ENCODE results near the gene ZNF286A.
"Not testable (repeated sequence)": the region's sequence is repeated elsewhere in the genome, so short reads cannot be mapped to it uniquely, and the experiment has no call there.

The ZNF286A gene

DNA sequence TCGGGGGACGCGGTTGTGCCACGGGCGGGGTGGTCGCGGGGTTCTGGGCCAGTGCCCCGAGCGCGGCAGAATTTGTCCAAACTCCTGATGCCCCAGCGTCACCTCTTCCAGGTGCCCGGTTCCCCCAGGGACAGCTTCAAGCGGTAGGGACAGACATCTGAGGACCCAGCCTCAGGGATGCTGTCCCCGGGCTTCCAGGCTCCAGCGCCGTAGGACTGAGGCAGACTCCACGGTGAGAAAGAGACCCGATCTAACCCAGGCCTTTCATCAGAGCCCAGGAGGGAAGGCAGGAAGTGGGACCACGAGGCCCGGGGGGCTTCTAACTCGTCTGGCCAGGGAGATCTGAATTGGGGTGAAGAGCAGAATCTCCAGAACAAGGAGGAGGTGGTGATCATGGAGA lies 385 bp downstream of the ZNF286A start:
- not testable (repeated sequence) for DNase-seq (ENCODE audit: low spot score)

DNA sequence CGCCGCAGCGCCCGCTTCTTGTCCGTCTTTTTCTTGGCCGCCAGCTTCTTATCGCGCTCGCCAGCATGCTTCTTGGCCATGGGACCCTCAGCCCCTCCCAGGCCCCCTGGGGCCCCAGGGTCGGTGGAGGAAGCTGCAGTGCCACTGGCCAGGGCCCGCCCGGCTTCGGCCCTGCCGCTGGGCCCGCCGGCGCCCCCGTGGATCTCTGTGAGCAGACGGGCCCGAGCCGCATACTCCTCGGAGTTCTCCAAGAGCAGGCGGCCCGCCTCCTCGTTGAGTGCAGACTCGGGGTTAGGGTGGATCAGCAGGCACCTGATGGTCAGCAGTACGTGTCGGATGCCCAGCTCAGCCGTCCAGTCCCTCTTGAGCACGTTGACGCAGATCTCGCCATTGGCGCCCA lies 4.7 kb downstream of the ZNF286A start:
- DNase-seq (ENCODE audit: low spot score) = not testable (repeated sequence)

DNA sequence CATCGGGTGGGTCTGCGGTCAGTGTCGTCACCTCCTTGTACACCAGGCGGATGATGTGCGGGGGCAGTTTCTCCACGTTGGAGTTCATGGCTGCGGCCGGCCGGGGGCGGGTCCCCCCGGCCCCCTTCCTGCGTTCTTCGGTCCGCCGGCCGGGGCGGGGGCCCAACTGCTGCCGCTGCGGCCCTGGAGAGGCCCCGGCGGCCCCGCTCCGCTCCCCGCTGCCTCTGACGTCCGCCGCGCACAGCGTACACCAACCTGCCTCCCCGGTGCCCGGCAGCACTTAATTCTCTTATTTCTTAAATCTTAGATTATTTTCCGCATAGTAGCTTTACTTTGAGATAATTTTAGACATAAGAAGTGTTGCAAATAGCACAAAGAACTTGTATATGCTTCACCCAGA lies 5.3 kb downstream of the ZNF286A start:
- not testable (repeated sequence) for DNase-seq (ENCODE audit: low spot score)

DNA sequence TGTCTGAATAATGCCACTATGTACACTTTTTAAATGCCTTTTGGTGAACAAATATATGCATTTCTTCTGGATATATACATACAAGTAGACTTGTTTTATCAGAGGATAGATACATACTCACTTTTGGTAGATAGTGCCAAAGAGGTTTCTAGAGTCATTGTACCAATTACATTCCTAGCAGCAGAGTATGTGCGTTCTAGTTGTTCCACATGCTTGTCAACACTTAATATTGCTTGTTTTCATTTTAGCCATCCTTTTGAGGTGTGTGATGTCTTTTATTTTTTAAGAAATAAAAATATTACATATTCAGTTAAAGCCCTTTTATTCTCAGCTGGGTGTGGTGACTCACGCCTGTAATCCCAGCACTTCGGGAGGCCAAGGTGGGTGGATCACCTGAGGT lies 9.3 kb downstream of the ZNF286A start:
- not testable (repeated sequence) for DNase-seq (ENCODE audit: low spot score)

DNA sequence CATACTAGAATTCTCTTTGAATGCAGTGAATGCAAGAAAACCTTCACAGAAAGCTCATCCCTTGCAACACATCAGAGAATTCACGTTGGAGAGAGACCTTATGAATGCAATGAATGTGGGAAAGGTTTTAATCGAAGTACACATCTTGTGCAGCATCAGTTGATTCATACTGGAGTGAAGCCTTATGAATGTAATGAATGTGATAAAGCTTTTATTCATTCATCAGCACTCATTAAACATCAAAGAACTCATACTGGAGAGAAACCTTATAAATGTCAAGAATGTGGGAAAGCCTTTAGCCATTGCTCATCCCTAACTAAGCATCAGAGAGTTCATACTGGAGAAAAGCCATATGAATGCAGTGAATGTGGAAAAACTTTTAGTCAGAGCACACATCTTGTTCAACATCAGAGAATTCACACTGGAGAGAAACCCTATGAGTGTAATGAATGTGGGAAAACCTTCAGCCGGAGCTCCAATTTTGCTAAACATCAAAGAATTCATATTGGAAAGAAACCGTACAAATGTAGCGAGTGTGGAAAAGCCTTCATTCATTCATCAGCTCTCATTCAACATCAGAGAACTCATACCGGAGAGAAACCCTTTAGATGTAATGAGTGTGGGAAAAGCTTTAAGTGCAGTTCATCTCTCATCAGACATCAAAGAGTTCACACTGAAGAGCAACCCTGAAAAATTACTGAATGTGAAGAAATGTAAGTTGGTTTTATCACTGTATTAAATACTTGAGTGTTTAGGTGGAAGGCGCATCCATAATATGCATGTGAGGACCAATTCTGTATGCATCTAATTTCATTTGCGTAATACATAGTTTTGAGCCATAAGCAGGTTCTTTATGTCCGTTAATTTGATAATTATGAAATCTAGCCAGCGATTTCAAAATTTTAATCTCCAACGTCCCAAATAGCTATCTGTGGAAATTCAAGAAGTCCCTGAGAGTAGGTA lies 17.3 kb downstream of the ZNF286A start:
- DNase-seq (ENCODE audit: low spot score) = not testable (repeated sequence)

DNA sequence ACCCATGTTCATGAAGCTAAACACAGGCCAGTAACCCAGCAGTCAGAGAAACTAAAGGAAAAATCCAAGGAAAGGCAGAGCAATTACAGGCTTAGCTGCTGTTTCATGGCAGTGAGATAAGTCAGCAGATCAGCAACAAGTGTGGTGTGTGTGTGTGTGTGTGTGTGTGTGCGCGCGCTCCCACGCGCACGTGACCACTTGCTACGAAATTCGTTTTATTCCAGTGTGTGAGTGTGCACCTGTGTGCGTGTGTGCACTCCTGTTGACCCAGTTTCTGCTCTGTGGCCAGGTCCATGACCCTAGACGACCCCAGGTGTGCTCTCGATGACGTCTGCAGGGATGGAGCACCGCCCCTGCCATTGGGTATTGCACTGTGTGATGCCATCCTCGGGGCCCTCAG lies 31.0 kb downstream of the ZNF286A start:
- DNase-seq (ENCODE audit: low spot score) = not testable (repeated sequence)

DNA sequence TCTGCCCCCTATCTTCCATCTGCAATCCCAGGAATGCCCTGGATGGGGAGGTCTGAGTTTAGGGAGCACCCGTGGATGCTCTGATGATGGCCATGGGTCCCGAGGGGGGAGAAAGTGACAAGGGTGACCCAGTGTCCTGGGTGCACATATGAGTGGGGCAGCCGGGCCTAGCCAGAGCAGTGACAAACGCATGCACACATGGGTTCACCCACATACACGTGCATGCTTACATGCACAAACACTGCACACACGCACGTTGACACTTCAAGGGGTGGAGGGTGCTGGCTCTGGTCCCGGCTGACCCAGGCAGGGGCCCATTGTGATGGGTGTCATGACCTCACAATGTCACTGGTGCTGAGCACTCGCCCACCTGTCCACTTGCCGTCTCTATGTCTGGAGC lies 32.3 kb downstream of the ZNF286A start, which contains the start of gene TBC1D26:
Gene TBC1D26 (plus strand): TSS at position 384 of the 400 bp plus-strand sequence. CDS start 3,066 bp downstream, outside the sequence.
- DNase-seq (ENCODE audit: low spot score) = not testable (repeated sequence)

DNA sequence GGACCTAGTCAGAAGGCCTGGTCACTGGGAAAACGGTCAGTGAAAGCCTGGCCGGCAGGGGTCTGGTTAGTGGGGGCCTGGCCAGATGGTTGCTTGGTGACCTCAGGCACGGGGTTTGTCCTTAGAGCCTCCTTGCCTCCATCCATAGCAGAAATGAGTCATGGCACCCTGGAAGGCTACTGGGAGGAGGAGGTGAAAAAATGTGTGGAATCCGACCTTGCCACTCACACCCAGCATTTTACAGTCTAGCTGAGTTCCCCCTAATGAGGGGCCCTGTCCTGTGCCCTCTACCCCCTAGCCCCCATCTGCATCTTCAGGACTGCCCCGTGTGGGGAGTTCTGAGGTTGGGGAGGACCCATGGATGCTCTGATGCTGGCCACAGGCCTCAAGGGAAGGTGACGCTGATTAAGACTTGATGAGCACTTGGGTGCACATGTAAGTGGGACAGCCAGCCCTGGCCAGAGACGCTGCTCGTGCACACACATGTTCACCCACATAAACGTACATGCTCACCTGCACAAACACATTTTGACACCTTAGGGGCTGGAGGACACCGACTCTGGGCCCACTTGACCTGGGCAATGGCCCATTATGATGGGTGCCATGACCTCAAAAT lies 33.7 kb downstream of the ZNF286A start:
- DNase-seq (ENCODE audit: low spot score) = not testable (repeated sequence)

DNA sequence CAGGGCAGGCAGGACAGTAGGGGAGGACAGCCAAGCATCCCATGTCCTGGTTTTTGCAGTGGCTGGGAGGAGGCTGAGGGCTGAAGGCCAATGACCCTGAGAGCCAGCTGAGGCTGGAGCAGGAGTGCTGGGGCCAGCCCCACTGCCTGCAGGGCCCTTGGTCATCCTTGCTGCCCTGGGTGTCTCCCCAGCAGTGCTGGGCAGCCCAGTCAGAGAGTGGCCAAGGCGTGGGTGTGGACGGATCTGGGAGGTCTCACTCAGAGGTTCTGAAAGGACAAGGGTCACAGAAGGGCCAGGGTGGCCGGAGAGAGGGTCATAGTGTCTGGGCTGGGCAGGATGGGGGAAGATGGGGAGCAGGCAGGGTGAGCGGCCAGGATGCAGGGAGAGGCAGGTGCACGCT lies 37.0 kb downstream of the ZNF286A start:
- not testable (repeated sequence) for DNase-seq (ENCODE audit: low spot score)

DNA sequence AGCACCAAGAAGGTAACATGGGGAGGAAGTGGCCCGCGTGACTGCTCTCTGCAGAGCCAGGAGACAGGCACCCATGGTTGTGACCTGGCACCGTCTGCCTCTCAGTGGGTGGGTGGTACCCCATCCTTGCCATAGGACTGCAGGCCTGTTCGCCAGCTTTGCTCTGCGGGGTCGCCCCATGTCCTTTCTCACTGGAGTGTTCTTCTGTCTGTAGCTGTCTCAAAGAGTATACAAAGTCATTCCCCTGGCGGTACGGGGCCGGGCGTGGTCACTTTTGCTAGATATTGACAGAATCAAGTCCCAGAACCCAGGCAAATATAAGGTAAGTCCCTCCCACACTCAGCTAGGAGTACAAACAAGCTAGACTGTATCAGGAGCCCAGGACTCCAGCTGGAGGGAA lies 38.5 kb downstream of the ZNF286A start:
- no peak for DNase-seq (ENCODE audit: low spot score)

DNA sequence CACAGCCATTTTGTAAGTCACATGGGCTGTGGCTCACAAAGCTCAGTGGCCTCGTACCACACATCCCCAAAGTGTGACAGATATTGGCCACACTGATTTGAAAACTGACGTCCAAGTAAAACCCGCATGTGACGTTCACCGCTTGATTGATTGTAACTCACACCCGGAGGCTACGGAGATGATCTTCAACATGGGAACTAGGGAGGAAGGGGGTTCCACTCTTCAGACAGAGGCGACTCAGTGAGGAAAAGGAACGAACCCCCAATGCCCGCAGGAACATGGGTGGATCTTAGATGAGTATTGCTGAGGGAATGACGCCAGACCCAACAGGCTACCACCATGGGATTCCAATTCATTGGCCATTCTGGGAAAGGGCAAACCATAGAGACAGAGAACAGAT lies 39.7 kb downstream of the ZNF286A start:
- DNase-seq (ENCODE audit: low spot score) = not testable (repeated sequence)

DNA sequence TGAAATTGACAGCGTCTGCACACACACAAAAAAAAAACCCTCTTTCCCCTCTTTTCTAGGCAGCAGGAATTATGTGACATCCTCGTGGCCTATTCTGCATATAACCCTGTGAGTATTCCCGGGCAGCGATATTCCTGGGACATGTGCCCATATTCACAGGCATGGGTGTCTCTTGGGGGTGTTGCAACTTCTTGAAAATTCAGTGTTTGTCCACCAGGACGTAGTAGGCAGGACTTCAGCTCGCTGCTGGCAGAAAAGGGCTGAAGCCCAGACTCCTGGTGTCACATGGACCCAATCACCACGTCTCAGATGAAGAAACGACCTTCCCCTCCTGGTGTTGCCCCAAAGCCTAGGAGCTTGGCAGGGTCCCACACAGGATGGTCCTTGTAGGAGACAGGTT lies 40.5 kb downstream of the ZNF286A start:
- DNase-seq (ENCODE audit: low spot score) = peak; percentile 11

DNA sequence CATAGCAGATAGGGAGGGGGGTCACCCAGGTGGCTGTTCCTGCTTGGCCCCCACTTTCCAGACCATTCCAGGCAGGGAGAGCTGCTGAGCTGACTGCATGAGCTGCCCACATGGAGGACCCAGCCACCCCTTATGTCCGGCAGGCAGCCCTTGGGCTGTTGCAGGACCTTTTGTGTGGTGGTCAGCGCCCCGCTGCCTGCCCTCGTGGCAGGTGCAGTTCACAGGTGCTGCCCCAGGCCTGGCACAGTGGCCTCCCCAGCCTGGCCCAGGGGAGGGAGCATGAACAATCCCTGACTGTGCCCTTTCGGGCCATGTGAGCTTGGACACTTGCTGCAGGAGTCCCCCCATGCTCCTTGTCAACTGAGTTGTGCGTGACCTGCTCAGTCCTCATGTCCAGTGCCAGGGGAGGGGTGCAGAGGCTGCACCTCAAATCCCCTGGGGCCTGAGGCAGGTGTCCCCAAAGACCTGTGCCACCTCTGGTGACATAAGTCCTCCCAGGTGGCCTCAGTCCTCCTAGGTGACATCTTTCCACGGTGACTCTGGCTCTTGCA lies 41.1 kb downstream of the ZNF286A start:
- DNase-seq (ENCODE audit: low spot score) = no peak

DNA sequence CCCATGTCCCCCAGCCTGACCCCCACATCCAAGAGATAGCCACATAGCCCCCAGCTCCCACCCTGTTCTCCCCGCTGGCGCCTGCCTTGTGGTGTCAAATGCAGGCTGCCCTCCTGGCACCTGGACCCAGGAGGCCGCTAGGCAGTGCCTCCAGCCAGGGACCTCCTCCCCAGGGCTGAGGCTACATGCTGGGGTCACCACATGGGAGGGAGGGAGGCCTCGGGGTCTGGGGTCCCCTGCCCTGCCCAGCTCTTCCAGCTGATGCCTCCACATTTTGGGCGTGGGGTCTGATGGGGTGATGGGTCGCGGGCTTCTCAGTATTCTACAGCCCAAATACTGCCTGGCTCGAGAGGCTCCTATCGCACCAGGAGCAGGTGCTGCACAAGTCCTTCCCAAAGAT lies 42.1 kb downstream of the ZNF286A start:
- no peak for DNase-seq (ENCODE audit: low spot score)

DNA sequence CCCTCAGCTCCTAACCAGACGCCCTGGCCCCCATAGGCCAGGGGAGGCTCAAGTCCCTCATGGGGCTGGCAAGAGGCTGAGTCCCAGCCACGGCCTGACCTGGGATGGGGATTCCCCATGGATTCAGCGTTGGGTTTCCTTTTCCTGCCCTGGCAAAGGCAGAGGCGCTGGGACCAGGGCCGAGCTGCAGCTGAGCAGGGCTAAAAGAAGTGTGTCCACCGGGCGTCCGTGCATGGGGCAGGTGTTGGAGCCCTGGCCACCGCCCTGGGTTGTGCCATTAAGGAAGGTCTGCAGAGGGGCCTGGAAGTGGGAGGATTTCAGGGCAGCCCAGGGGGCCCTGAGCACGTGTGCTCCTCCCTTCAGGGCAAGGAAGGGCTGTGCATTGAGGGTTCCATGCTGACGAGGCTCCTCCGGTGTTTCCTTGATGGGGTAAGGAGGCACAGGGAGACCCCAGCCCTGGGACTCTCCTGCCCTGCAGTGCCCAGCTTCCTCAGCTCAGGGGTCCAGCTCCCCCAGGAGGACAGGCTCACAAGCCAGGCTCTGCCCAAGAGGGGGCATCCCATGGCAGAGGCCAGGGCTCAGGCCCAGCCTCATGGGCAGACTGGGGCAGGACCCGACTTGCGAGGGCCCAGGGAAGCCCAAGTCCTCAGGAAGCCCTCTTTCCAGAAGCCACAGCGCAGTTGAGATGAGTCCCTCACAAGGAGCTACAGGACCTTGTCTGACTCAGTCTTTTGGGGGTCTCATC lies 42.7 kb downstream of the ZNF286A start:
- DNase-seq (ENCODE audit: low spot score) = no peak

DNA sequence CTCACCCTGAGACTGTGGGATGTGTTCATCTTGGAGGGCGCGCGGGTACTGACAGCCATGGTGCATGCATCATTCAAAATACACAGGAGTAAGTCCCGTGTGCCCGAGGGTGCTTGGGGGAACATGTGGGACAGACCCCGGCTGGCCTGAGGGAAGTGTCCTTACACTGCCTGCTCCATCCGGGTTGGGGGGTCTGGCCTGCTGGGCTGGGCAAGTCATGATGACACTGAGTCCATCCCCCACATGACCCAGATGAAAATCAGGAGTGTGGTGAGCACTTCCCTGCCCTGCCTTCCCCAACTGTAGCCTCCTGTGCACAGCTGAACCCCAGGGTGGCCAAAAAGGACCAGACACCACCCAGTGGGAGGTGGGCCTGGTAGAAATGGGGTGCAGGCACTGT lies 43.4 kb downstream of the ZNF286A start:
- no peak for DNase-seq (ENCODE audit: low spot score)

DNA sequence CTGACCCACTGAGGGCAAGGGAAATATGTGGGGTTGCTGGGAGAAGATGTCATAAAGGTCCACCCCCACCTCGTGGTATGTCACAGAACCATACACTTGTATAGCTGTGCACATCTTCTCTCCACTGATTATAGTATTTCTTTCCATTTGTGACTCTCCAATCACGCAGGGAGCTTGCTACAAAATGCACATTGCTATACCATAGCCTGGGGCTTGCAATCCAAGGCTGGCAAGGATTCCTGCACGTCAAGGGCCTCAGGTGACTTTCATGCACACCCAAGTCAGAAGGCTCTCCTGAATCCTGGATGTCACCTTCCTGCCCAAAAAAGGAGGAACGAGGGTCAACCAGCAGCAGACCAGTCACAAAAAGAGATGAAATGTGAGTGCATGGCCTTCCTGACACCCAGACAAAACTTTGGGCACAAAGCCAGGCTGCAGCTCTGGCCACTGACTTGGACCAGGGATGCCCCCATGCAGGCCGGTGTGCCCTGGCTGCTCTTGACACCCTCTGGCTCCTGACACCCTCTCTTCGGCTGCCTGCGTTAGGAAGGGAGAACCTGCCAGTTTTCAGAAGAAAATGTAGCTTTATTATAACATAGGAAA lies 44.6 kb downstream of the ZNF286A start:
- DNase-seq (ENCODE audit: low spot score) = no peak

DNA sequence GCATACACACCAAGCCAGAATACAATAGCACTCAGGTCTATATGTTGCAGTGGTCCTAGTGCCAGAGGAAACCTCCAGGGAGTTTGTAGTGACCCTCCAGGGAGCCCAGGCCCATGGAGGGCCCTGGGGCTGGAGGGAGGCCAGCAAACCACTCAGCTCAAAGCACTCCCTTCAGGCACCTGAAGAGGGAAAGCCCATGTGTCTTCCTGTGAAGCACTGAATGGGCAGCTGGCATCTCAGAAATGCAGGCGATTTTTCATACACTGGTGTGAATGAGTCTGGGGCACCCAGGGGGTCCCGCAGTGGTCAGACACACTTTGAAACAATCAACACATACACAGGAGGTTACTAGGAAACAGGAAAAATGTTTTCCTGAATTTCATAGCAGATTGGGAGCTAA lies 45.3 kb downstream of the ZNF286A start:
- peak; percentile 10 for DNase-seq (ENCODE audit: low spot score)

DNA sequence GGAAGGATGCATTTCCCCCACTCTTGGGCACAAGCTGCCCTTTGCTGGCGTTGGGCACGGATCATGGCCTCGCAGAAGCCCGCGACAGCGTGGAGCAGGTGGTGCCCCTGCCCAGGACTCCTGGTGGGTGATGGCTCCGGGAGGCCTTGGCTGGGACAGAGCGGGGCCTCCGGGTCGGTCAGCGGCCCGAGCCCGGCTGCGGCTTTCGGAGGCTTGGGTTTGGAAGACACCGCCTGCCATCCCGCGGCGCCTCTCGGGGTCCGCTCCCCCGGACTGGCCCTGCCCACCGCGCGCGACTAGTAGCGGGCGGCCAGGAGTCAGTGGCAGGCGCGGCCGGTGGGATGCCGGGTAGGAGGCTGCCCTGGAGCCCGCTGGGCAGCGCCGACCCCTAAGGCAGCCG lies 49.9 kb downstream of the ZNF286A start:
- not testable (repeated sequence) for DNase-seq (ENCODE audit: low spot score)

DNA sequence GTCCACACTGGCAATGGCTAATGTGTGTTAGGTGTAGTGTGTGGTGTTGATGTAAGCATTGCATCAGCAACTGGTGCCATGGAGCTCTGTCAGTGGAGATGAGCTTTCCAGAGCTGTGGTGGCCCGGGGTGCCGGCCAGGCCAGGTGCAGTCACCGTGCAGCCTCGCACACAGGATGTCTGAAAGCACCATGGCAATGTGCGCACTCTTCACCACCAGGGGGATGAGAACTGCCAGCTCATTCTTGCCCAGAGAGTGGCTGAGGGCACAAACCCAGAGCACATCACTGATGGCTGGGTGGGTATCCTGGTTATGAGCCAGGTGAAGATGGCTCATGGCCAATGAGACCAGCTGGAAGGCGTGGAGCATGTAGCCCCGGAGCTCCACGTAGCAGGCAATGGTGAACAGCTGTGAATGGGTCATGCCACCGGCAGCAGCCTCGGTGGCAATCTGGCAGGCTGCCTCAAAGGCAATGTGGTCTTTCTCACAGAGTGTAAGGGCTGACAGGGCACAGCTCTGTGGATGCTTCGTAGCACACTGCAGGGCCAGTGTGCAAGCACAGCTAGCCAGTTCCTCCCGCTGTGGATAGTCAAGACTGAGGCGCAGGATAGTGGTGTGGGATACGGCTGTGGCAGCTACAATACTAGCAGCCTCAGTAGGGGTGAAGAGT lies 69.4 kb downstream of the ZNF286A start:
- DNase-seq (ENCODE audit: low spot score) = not testable (repeated sequence)

Measured in AG20443 (cell line).